Stimulated activated naive B cell treated with anti-CD40 and anti-IgM and Interleukin-4, amounts not matched to agents 10 μg/mL and 1 μg/mL and 100 μg/mL, for 72 hours (primary cell): ENCODE results near the gene RBM20.
"Not testable (repeated sequence)": the region's sequence is repeated elsewhere in the genome, so short reads cannot be mapped to it uniquely, and the experiment has no call there.

Experiments
- ATAC-seq, 2 donors: fragments of 150-1000 bp; cut with Tn5 transposase; replicated peaks; 2 replicates each; pipeline ENCODE4 v1.10.0; 2021; ENCODE audit warnings: moderate library complexity in 1 of 2
- DNase-seq: peaks from one replicate; pipeline ENCODE4 v3.0.0; 2021
- H3K27ac Mint-ChIP-seq: one replicate; pipeline ENCODE4 v1.8.0; 2022; ENCODE audit warnings: mild to moderate bottlenecking, mixed read lengths
- H3K27me3 Mint-ChIP-seq, 2 donors: one replicate each; pipeline ENCODE4 v1.8.0; 2022; ENCODE audit warnings: mixed read lengths in 2 of 2
- H3K36me3 Mint-ChIP-seq, 2 donors: one replicate each; pipeline ENCODE4 v1.8.0; 2022; ENCODE audit warnings: mixed read lengths in 2 of 2, mild to moderate bottlenecking in 1 of 2
- H3K4me1 Mint-ChIP-seq, 2 donors: one replicate each; pipeline ENCODE4 v1.8.0; 2022; ENCODE audit warnings: mixed read lengths in 2 of 2, mild to moderate bottlenecking in 1 of 2
- H3K4me3 Mint-ChIP-seq, 2 donors: one replicate each; pipeline ENCODE4 v1.8.0; 2022; ENCODE audit warnings: mild to moderate bottlenecking in 2 of 2, mixed read lengths in 2 of 2, moderate library complexity in 1 of 2
- H3K9me3 Mint-ChIP-seq, 2 donors: one replicate each; pipeline ENCODE4 v1.8.0; 2022; ENCODE audit warnings: mixed read lengths in 2 of 2, mild to moderate bottlenecking in 1 of 2

RBM20 gene

DNA sequence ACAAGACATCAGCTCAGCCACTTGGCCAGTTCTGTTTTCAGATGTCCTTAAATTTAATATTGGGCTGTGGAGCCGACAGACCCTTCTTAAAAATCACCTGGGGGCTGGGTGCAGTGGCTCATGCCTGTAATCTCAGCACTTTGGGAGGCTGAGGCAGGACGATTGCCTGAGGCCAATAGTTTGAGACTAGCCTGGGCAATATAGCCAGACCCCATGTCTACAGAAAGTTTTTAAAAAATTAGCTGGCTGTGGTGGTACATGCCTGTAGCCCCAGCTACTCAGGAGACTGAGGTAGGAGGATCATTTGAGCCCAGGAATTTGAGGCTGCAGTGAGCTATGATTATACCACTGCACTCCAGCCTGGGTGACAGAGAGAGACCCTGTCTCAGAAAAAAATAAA is 22.1 kb downstream of the RBM20 start:
- H3K4me1 Mint-ChIP-seq, H3K27ac Mint-ChIP-seq, H3K9me3 Mint-ChIP-seq, ATAC-seq, DNase-seq, H3K36me3 Mint-ChIP-seq, H3K4me3 Mint-ChIP-seq: not testable (repeated sequence)
- H3K27me3 Mint-ChIP-seq: peaks cover 20 to 51% of the 10 kb centered on the region in 2 donors

DNA sequence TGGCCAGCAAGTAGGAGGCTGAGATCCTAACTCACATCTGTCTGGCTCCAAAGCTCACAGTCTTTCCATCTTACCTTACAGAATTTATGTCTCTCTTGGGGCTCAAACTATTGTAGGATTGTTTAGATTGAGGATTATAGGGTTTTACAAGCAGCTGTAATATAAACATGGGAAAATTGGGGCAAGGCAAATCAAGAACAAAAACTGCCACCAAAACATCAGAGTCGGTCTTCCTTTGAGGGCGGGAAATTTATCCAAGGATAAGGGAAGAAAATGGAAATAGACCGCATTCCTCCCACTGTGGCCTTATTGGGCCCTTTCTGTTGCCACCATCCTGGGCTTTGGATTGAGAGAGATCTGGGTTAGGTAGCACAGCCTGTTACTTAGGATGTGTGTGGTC is 22.5 kb downstream of the RBM20 start:
- Mint-ChIP-seq H3K4me3 (no peak overlapping the region), H3K27ac (no peak overlapping the region), H3K9me3 (no peaks in the 10 kb centered on the region), H3K36me3 (no peaks in the 10 kb centered on the region), H3K27me3 (peaks cover 16 to 48% of the 10 kb centered on the region in 2 donors), H3K4me1 (peaks cover 2 to 6% of the 10 kb centered on the region in 2 donors)
- DNase-seq (no peak), ATAC-seq (no peak)

DNA sequence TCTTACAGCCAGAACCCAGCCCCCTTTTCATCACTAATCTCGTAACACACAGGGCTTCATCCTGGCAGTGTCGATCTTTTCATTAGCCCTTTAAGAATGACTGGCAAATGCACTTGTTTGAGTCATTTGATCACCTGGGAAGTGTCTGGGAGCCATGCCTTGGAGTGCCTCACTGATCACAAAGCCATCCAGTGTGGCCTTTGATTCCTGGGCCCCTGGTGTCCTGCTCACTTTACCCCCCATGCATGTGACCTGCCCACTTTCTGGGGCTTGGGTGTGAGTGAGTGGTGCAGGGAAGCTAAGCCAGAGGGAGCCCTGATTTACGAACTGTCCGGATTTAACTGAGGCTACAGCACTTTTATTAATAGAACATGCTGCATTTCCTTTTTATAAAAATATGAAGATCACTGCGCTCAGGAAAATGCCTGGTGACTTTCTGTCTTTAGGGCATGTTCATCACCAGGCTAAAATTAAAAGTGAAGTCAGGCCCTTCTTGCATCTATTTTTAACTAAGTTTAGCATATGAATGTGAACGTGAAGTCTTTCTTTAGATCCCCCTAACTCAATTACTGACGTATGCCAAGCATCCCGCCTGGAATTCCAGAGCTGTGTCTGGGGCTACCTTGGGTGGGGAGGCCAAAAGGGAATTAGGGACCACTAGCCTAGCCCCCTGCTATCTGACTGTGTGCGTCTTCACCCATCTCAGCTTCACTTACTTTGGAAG is 23.6 kb downstream of the RBM20 start:
- H3K4me3 Mint-ChIP-seq: no peak overlapping the region
- H3K36me3 Mint-ChIP-seq: no peaks in the 10 kb centered on the region
- no peak for DNase-seq
- H3K4me1 Mint-ChIP-seq: peaks cover 3 to 4% of the 10 kb centered on the region in 2 donors
- ATAC-seq: no peak
- peaks cover 11 to 41% of the 10 kb centered on the region in 2 donors for H3K27me3 Mint-ChIP-seq
- H3K9me3 Mint-ChIP-seq: no peaks in the 10 kb centered on the region
- no peak overlapping the region for H3K27ac Mint-ChIP-seq

DNA sequence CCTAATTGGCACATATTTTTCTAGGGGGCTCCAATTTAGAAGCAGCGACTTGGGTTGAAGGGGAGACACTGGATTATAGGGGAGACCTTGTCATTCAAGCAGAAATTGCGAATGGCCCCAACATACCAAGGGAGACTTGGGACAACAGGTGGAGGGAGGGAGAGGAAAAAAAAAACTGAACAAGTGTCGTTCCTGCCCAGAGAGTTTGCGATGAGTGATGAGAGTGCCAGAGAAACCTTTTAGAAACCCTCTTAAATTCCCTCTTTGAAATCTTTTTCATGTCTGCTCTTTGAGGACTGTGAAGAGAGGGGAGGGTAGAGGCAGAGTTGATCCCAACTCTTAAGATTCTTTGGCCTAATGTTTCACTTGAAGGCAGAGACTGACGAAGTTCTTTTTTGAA is 24.3 kb downstream of the RBM20 start:
- Mint-ChIP-seq H3K4me1 (peaks cover 3 to 4% of the 10 kb centered on the region in 2 donors), H3K27ac (no peak overlapping the region), H3K27me3 (peaks cover 12 to 37% of the 10 kb centered on the region in 2 donors), H3K4me3 (no peak overlapping the region), H3K36me3 (no peaks in the 10 kb centered on the region), H3K9me3 (no peaks in the 10 kb centered on the region)
- ATAC-seq (no peak), DNase-seq (no peak)

DNA sequence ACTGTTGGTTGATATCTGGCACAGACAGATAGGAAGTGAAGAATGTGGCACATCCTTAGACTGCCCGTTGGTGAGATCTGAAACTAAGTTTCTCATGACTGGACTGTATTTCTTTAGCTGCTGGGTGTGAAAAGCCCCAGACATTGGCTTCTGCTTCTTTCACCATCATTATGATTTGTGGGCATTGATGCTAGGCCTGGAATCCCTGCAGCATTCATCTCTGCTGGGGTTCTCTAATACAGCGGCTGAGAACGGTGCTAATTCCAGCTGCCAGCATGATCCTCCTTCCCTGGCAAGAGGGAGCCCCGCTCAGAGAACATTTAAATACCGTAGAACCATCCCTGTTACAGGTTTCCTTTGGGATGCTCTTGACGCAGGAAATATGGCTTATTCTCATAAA is 26.2 kb downstream of the RBM20 start:
- DNase-seq: no peak
- H3K9me3 Mint-ChIP-seq: no peaks in the 10 kb centered on the region
- H3K27ac Mint-ChIP-seq: no peak overlapping the region
- no peaks in the 10 kb centered on the region for H3K36me3 Mint-ChIP-seq
- no peak overlapping the region for H3K4me3 Mint-ChIP-seq
- ATAC-seq: no peak
- H3K4me1 Mint-ChIP-seq: peaks cover 3 to 4% of the 10 kb centered on the region in 2 donors
- peaks cover 15 to 37% of the 10 kb centered on the region in 2 donors for H3K27me3 Mint-ChIP-seq

DNA sequence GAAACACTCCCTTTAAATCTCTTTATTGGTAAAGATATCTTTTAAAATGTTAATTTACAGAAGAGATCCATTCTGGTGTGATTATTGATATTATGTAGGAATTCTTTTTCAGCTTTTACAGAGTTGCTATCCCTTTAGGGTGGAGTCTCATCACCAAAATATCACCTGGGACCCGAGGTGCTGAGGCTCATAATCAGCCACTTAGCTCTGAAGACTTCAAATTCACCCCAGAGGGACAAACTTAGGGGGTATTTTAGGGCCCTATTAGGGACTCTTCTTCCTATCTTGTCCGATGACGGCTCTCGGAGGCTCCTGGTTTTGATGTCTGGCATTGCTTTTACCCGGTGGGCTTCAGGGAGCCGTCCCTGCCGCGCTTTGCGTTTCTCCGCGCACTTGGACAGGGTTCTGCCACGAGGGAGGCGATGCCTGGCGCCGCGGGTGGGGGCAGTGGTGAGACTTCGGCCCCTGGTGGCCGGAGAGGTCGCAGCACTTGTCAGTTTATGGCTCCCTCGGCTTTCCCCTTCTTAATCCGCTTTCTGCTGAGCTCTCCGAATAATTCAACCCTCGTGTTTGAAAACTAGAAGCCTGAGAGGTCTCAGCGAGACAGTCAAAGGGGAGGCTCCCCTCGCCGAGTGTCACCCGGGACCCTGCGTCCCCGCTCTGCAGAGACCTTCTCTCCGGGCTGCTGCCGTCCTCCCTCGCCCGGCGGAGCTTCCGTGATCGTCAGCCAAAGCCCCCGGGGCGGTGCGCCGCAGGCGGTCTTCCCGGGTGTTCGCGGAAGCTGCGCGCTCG is 27.8 kb downstream of the RBM20 start:
- Mint-ChIP-seq H3K9me3 (no peaks in the 10 kb centered on the region), H3K4me1 (peaks cover 3 to 4% of the 10 kb centered on the region in 2 donors), H3K36me3 (no peaks in the 10 kb centered on the region), H3K27me3 (peaks cover 15 to 25% of the 10 kb centered on the region in 2 donors), H3K4me3 (peak overlapping the region; percentile 94), H3K27ac (peak overlapping the region; percentile 94)
- peak; percentile 97 to 98 for ATAC-seq
- DNase-seq: peak; percentile 74

DNA sequence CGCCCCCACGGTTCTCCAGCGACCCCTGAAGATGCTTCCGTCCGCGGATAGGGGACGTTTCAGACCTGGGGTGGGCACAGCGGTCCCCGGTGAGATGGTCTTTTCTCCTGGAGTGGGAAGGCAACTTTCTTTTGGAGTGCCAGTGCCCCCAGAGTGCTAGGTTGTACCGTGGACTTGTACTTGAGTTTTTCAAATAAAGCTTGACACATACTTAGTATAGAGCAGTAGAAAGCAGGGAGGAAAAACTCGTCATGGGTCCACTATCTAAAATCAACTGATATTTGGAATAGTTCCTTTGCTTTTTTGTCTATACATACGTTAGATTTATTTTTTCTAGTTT is 28.4 kb downstream of the RBM20 start:
- no peaks in the 10 kb centered on the region for H3K36me3 Mint-ChIP-seq
- H3K9me3 Mint-ChIP-seq: no peaks in the 10 kb centered on the region
- peaks cover 15 to 21% of the 10 kb centered on the region in 2 donors for H3K27me3 Mint-ChIP-seq
- DNase-seq: no peak
- peak overlapping the region; percentile 94 for H3K4me3 Mint-ChIP-seq
- H3K27ac Mint-ChIP-seq: peak overlapping the region; percentile 94
- ATAC-seq: peak; percentile 55 to 56
- H3K4me1 Mint-ChIP-seq: peaks cover 3 to 4% of the 10 kb centered on the region in 2 donors

DNA sequence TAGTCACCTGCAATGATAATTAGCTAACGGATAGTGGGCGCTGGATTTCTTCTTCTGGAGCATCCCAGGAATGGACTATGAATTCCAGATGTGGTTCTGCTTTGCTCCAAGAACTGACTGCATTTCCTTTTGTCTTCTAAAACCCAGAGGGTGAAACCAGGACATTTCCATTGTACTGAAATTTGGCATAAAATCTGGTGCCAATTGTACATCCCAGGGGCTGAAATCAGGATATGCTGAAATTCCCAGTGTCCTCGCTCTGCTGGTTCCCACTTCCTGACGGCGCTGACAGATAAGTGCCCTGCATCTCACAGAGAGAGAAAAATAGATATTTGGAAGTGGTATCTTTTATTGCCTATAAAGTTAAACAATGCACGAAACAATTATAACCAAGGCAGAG is 31.9 kb downstream of the RBM20 start:
- Mint-ChIP-seq H3K27me3 (peaks cover 14 to 17% of the 10 kb centered on the region in 2 donors), H3K9me3 (no peaks in the 10 kb centered on the region), H3K36me3 (no peaks in the 10 kb centered on the region), H3K4me1 (peaks cover 9 to 21% of the 10 kb centered on the region in 2 donors), H3K27ac (no peak overlapping the region), H3K4me3 (no peak overlapping the region)
- DNase-seq: no peak
- ATAC-seq: no peak

DNA sequence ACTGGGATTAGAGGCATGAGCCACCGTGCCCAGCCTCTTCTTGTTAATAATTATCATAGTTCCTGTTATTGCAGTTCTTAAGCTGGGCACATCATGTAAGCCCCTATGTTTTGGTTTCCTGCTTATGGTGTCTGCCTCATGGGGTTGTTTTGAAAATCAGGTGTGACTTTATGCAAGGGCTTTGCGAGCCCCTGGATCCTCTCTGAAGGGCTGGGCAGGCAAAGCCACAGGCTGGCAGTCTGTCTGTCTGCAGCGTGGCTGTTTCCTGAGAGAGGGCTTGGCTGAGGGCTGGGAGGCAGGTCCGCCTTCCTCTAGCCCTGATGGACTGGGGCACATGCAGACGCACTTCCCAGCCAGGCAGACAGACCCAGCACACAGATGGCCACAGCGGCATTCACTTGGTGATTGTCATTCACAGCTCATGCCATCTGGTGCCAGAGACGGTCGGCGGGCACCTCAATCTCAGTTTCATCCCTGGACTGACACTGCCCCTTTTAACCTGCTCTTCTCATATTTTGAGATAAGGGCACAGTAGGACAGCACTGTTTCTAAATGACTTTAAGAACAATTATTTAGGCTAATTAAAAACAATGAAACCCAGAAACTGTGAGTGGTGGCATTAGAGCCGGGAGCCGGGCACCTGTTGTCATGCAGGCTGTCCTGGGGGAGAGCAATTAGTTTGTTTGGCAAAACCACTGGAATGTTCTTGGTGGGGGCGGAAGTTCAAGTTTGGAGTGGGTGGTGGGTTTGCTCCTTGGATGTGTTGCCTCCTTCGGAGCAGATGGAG is 35.5 kb downstream of the RBM20 start:
- no peaks in the 10 kb centered on the region for H3K36me3 Mint-ChIP-seq
- H3K27me3 Mint-ChIP-seq: peaks cover 21 to 39% of the 10 kb centered on the region in 2 donors
- no peaks in the 10 kb centered on the region for H3K9me3 Mint-ChIP-seq
- peaks cover 8 to 17% of the 10 kb centered on the region in 2 donors for H3K4me1 Mint-ChIP-seq
- no peak overlapping the region for H3K4me3 Mint-ChIP-seq
- peak overlapping the region; percentile 5 for H3K27ac Mint-ChIP-seq
- DNase-seq: no peak
- ATAC-seq: peak in 1 of 2 donors; percentile 29

DNA sequence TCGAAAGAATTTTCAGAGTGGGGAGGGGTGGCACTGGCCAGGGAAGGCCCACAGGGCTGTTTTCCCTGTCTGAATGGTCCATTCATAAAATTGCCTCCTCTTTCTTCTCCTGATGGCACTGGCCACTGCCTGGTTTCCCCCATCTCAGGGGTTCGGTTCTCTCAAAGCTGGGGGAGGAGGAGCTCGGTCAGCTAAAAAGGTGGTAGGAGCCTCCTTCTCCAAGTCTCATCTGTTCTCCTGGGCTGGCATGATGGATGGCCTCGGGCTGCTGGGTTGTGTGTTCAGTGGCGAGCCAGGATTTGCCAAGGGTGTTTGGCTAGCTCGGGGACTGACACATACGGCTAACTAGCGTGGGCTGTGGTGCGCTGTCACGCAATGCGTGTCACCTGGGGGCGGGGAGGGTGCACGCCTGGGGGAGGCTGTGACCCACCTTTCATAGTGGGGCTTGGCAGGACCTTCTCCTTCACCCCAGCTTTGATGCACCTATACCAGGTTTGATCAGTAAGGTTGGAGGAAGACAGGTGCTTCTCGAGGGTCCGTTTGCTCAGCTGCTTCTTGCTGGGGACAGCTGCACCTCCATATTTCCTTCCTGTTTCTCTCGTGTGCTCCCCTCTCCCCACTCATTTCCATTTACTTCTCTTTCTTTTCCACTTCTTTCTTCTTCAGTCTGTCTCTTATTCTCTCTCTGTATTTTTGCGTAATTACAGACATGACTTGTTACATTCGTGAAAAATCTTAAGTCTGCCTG is 36.3 kb downstream of the RBM20 start:
- H3K36me3 Mint-ChIP-seq: no peaks in the 10 kb centered on the region
- H3K27ac Mint-ChIP-seq: no peak overlapping the region

DNA sequence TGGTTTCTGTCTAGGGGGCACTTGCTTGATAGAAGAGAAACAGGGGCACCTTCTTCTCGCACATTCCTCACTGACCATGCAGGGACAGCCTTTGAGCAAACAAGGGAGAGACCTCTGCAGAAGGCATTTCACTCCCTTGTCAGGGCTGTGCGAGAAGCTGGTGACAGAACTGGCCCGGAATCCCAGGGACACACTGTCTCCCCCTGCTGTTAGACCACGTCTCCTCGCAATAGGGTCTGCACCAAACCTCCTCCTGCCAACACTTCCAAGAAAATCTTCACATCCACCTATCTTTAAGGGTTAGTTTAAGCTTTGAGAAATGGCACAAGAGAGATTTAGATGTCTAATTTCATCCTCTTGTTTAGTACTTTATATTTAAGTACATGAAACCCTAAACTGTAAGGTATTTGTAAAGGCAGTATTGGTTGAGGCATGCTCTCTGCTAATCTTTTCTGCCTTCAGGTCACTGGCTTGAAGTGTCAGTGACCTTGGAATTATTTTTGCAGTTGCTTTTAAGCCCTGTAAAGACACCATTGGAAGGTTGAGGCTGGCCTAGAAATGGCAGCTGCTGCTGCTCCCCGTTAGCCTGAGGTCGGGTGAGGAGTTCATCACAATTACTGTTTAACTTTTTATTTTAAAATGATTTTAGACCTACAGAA is 37.0 kb downstream of the RBM20 start:
- Mint-ChIP-seq H3K4me1 (peaks cover 8 to 17% of the 10 kb centered on the region in 2 donors), H3K4me3 (no peak overlapping the region), H3K9me3 (no peaks in the 10 kb centered on the region), H3K36me3 (no peaks in the 10 kb centered on the region), H3K27ac (no peak overlapping the region), H3K27me3 (peaks cover 25 to 41% of the 10 kb centered on the region in 2 donors)
- ATAC-seq (peak; percentile 36 to 69), DNase-seq (no peak)

More for the DNA sequence above, 36.3 kb downstream of the RBM20 start:
- no peak overlapping the region for H3K4me3 Mint-ChIP-seq
- DNase-seq (no peak), ATAC-seq (no peak)
- H3K27me3 Mint-ChIP-seq: peaks cover 24 to 41% of the 10 kb centered on the region in 2 donors
- H3K4me1 Mint-ChIP-seq: peaks cover 8 to 17% of the 10 kb centered on the region in 2 donors
- no peaks in the 10 kb centered on the region for H3K9me3 Mint-ChIP-seq

DNA sequence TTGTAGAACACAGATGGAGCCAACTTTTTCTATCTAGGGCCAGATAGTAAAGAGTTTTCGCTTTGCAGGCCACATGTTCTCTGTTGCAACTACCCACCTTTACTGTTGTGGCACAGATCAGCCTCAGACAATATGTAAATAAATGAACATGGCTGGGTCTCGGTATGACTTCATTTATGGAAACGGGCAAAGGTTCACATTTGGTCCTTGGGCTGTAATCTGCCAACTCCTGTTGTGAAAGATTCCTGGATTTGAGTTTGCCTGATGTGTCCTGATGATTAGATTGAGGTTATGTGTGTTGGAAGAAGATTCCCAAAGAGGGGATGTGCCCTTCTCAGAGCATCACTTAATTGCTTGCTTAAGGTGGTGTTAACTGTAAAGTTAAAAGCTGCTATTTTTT is 38.2 kb downstream of the RBM20 start:
- Mint-ChIP-seq H3K4me1 (peaks cover 8 to 17% of the 10 kb centered on the region in 2 donors), H3K4me3 (no peak overlapping the region), H3K9me3 (no peaks in the 10 kb centered on the region), H3K27me3 (peaks cover 25 to 41% of the 10 kb centered on the region in 2 donors), H3K27ac (no peak overlapping the region), H3K36me3 (no peaks in the 10 kb centered on the region)
- ATAC-seq (no peak), DNase-seq (no peak)

DNA sequence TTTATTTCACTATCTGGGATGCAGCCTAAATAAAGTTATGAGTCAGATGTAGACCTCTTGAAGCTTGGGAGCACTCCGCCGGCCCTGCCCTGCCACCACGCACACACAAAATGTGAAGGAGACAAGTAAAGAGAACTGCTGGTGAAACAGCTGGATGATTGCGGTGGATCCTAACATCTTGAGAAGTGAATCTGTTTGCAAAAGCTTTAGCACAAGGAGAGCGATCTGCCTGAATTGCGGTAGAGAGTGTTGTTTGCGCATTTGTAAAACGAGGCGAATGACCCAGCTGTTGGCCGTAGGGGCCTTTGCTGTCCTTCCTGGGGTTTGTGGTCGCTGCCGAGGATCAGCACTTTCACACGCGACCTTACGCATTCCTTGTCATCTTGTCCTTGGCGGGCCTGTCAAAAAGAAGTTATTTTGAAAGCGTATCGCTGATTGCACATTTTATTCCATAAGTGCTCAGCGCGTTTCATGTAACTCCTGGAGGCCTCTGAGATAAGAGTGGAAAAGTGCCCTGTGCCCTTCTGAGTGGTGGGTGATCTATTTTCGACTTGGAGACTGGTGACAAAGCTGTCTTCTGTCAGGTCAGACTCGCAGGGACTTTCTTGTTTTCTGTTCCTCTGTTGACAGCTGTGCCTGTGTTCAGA is 40.8 kb downstream of the RBM20 start:
- Mint-ChIP-seq H3K9me3 (no peaks in the 10 kb centered on the region), H3K4me1 (peaks cover 6 to 9% of the 10 kb centered on the region in 2 donors), H3K36me3 (no peaks in the 10 kb centered on the region), H3K4me3 (no peak overlapping the region), H3K27me3 (peaks cover 25 to 38% of the 10 kb centered on the region in 2 donors), H3K27ac (no peak overlapping the region)
- no peak for DNase-seq
- ATAC-seq: no peak
